GM12878 (cell line): ENCODE measurements around the gene GSTO1. TPM values are rescaled to one million over a fixed set of nuclear protein-coding genes. Genes with fewer than 3 reads are reported as not detected.

Experiments
- BHLHE40 ChIP-seq, 2 experiments: fragments of 450-650 bp in 1 of 2; IDR thresholded peaks; 2 replicates each; pipeline ENCODE4 v1.6.1; 2011 to 2017; ENCODE audit warnings: low read depth in 2 of 2, borderline replicate concordance in 1 of 2, improper control_type of control experiment in 1 of 2, low read length in 1 of 2, mild to moderate bottlenecking in 1 of 2
- DPF2 ChIP-seq: fragments of 450-650 bp; IDR thresholded peaks from 2 replicates; pipeline ENCODE4 v1.6.1; 2017; ENCODE audit warnings: mild to moderate bottlenecking
- EGR1 ChIP-seq, 2 experiments: IDR thresholded peaks; 1 replicate in 1 of 2; 2 replicates in 1 of 2; pipeline ENCODE4 v1.6.1; 2011 to 2012; ENCODE audit warnings: low read depth in 2 of 2, low read length in 2 of 2, borderline replicate concordance in 1 of 2, mild to moderate bottlenecking in 1 of 2, moderate library complexity in 1 of 2
- ESRRA ChIP-seq: IDR thresholded peaks from 2 replicates; pipeline ENCODE4 v1.6.1; 2012; ENCODE audit warnings: mild to moderate bottlenecking, low read length, improper control_type of control experiment
- FOS ChIP-seq: IDR thresholded peaks from 3 replicates; pipeline ENCODE4 v1.6.1; 2011; ENCODE audit warnings: borderline replicate concordance; ENCODE audit not compliant: insufficient read length; ENCODE audit errors: extremely low read depth
- FOXK2 ChIP-seq: fragments of 450-650 bp; IDR thresholded peaks from 2 replicates; pipeline ENCODE4 v1.6.1; 2017; ENCODE audit warnings: mild to moderate bottlenecking, moderate library complexity
- GATAD2B ChIP-seq: fragments of 450-650 bp; conservative IDR thresholded peaks from 2 replicates; pipeline ENCODE4 v1.6.1; 2017; ENCODE audit warnings: low read depth, mild to moderate bottlenecking, moderate library complexity
- LARP7 ChIP-seq: fragments of 450-650 bp; IDR thresholded peaks from 2 replicates; pipeline ENCODE4 v1.6.1; 2017; ENCODE audit warnings: mild to moderate bottlenecking
- MYB ChIP-seq: fragments of 150-350 bp; IDR thresholded peaks from 2 replicates; pipeline ENCODE4 v1.6.1; 2014; ENCODE audit warnings: mild to moderate bottlenecking, low read depth, low read length, borderline replicate concordance
- NFYA ChIP-seq: IDR thresholded peaks from 2 replicates; pipeline ENCODE4 v1.6.1; 2011; ENCODE audit warnings: low read depth, mild to moderate bottlenecking, low read length, improper control_type of control experiment, borderline replicate concordance
- NR2F1 ChIP-seq: fragments of 450-650 bp; conservative IDR thresholded peaks from 2 replicates; pipeline ENCODE4 v1.6.1; 2017; ENCODE audit warnings: mild to moderate bottlenecking
- POLR2A ChIP-seq: IDR thresholded peaks from 2 replicates; pipeline ENCODE4 v1.6.1; 2011; ENCODE audit warnings: low read depth, mild to moderate bottlenecking, low read length
- RB1 ChIP-seq: fragments of 450-650 bp; formaldehyde crosslinking; IDR thresholded peaks from 2 replicates; pipeline ENCODE4 v1.6.1; 2017; ENCODE audit warnings: mild to moderate bottlenecking, borderline replicate concordance
- RELA ChIP-seq: fragments of 450-650 bp; IDR thresholded peaks from 2 replicates; pipeline ENCODE4 v1.8.0; 2014; ENCODE audit warnings: borderline replicate concordance; ENCODE audit not compliant: partially characterized antibody
- SIN3A ChIP-seq: IDR thresholded peaks from 2 replicates; pipeline ENCODE4 v1.6.1; 2012; ENCODE audit warnings: low read depth, low read length, improper control_type of control experiment
- STAT1 ChIP-seq: fragments of 450-650 bp; conservative IDR thresholded peaks from 2 replicates; pipeline ENCODE4 v1.6.1; 2014; ENCODE audit warnings: antibody characterized with exemption, mild to moderate bottlenecking
- TARDBP ChIP-seq: IDR thresholded peaks from 2 replicates; pipeline ENCODE4 v1.6.1; 2016; ENCODE audit warnings: borderline replicate concordance
- TBL1XR1 ChIP-seq: IDR thresholded peaks from 2 replicates; pipeline ENCODE4 v1.6.1; 2012; ENCODE audit warnings: low read depth, low read length, improper control_type of control experiment
- WRNIP1 ChIP-seq: IDR thresholded peaks from 2 replicates; pipeline ENCODE4 v1.6.1; 2011; ENCODE audit warnings: low read depth, low read length, improper control_type of control experiment, borderline replicate concordance
- YY1 ChIP-seq: IDR thresholded peaks from 2 replicates; pipeline ENCODE4 v1.6.1; 2011; ENCODE audit warnings: low read depth, mild to moderate bottlenecking, low read length
- ZNF207 ChIP-seq: fragments of 450-650 bp; IDR thresholded peaks from 2 replicates; pipeline ENCODE4 v1.6.1; 2014; ENCODE audit warnings: antibody characterized with exemption, mild to moderate bottlenecking, borderline replicate concordance
- ZNF274 ChIP-seq: IDR thresholded peaks from one replicate; pipeline ENCODE4 v1.8.0; 2011; ENCODE audit not compliant: insufficient read length, insufficient read depth
- polyA plus RNA-seq, 11 experiments: library from polyadenylated mRNA; depleted of rRNA in 4 of 11; unstranded in 6 of 11; stranded (reverse) in 5 of 11; fragments of >200 nt; fragmentation: Nextera tagmentation in 4 of 11; fragmentation: Illumina TruSeq in 1 of 11; extraction: Ambion mirVana in 4 of 11; extraction: Trizol in 1 of 11; gene quantifications; 1 replicate in 1 of 11; 2 replicates in 10 of 11; pipeline versions ENCODE4 v1.2.1 to v1.2.3, GENCODE V29; 2011 to 2016; ENCODE audit warnings: inconsistent platforms in 2 of 11, missing spikeins in 2 of 11, low read depth in 1 of 11
- total RNA-seq, 4 experiments: library from RNA; depleted of rRNA in 3 of 4; stranded (reverse); fragments of >200 nt in 3 of 4; fragmentation: Illumina TruSeq in 1 of 4; extraction: Trizol in 1 of 4; gene quantifications; 2 replicates each; pipeline versions ENCODE4 v1.2.1 to v1.2.3, GENCODE V29; 2013 to 2021
- TF ChIP-seq, protein P1 (sequence below): fragments of 450-650 bp; IDR thresholded peaks from 2 replicates; pipeline ENCODE4 v1.6.1; 2014; ENCODE audit warnings: mild to moderate bottlenecking
- TF ChIP-seq, protein P2 (sequence below): fragments of 450-650 bp; IDR thresholded peaks from 2 replicates; pipeline ENCODE4 v1.6.1; 2017; ENCODE audit warnings: mild to moderate bottlenecking

GSTO1 gene
- total and polyA plus RNA-seq, 10 of the 15 experiments (the other 5 are each of a cell fraction or from before 2014, with no cell fraction given): 53.1 to 197 (median 112) TPM

DNA sequence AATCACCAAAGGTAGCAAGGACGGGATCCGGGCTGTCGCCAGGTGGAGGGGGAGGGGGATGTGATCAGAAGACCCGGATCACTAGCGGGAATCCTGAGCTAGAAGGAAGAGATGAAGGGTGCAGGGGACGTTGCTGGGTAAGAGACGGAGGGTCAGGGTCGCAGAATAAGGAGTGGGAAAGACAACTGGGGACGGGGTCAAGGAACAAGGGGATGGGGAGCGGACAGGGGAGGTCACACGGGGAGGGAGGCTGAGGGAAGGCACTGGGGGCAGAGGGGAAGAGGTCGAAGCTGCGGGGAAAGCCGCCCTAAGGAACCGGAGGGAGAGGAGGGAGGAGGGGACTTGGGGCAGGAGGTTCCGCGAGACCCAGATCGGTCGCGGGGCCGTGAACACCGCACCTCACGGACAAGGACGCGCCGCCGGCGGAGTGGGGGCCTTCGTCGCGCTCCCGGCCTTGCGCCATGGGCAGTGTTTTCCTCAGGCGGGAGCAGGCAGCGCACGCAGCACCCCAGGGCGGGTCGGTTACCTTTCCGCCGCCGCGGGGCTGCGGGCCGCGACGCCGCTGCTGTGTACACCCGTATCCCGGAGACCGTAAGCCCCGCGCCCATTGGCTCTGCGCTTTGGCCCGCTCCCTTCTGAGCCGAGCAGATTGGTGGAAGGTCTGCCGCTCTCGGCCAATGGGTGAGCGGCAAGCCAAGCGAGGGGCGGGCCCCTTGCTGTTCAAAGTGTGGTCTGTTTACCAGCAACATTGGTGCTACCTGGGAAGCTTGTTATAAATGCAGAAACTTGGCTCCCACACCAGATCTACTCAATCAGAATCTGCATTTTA is 22.7 kb upstream of the GSTO1 start, which contains the start of gene CFAP43 (continued):
- TF ChIP-seq TARDBP: no peak
- TF ChIP-seq, protein P1, sequence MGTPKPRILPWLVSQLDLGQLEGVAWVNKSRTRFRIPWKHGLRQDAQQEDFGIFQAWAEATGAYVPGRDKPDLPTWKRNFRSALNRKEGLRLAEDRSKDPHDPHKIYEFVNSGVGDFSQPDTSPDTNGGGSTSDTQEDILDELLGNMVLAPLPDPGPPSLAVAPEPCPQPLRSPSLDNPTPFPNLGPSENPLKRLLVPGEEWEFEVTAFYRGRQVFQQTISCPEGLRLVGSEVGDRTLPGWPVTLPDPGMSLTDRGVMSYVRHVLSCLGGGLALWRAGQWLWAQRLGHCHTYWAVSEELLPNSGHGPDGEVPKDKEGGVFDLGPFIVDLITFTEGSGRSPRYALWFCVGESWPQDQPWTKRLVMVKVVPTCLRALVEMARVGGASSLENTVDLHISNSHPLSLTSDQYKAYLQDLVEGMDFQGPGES: peak; percentile 90
- TF ChIP-seq NFYA: peak; percentile 40; the same call in 1 of the 2 replicates
- peak; percentile 40 for TF ChIP-seq RELA
- peak; percentile 58; the same call in 1 of the 2 replicates for TF ChIP-seq ZNF207
- no peak for TF ChIP-seq ESRRA
- TF ChIP-seq ZNF274: no peak
- TF ChIP-seq LARP7: peak; percentile 80; the same call in 1 of the 2 replicates
- peak; percentile 62; the same call in 1 of the 2 replicates for TF ChIP-seq GATAD2B
- TF ChIP-seq DPF2: 0 out of 2 replicates have a peak, but pooled peaks have one; percentile 38
- peak; percentile 92 for TF ChIP-seq SIN3A
- 0 out of 2 replicates have a peak, but pooled peaks have one; percentile 61 for TF ChIP-seq RB1
- TF ChIP-seq POLR2A: peak; percentile 39; the same call in 1 of the 2 replicates
- peak in 1 of 2 experiments; percentile 48; a peak in 1 of 4 replicates for TF ChIP-seq BHLHE40 (IDR thresholded peaks at IDR 0.05; ENCODE audit: borderline replicate concordance in 1 of 2, low read depth in 2 of 2, low read length in 1 of 2)
- peak; percentile 45; the same call in 1 of the 2 replicates for TF ChIP-seq FOXK2
- TF ChIP-seq NR2F1: 0 out of 2 replicates have a peak, but pooled peaks have one; percentile 21
- peak; percentile 60 for TF ChIP-seq FOS
- TF ChIP-seq, protein P2, sequence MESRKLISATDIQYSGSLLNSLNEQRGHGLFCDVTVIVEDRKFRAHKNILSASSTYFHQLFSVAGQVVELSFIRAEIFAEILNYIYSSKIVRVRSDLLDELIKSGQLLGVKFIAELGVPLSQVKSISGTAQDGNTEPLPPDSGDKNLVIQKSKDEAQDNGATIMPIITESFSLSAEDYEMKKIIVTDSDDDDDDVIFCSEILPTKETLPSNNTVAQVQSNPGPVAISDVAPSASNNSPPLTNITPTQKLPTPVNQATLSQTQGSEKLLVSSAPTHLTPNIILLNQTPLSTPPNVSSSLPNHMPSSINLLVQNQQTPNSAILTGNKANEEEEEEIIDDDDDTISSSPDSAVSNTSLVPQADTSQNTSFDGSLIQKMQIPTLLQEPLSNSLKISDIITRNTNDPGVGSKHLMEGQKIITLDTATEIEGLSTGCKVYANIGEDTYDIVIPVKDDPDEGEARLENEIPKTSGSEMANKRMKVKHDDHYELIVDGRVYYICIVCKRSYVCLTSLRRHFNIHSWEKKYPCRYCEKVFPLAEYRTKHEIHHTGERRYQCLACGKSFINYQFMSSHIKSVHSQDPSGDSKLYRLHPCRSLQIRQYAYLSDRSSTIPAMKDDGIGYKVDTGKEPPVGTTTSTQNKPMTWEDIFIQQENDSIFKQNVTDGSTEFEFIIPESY: no peak
- no peak for TF ChIP-seq TBL1XR1
- 0 out of 2 replicates have a peak, but pooled peaks have one; percentile 29 for TF ChIP-seq YY1
- no peak for TF ChIP-seq MYB
- TF ChIP-seq EGR1 (IDR thresholded peaks at IDR 0.05; ENCODE audit: borderline replicate concordance in 1 of 2, low read depth in 2 of 2, low read length in 2 of 2): no peak
- no peak for TF ChIP-seq STAT1
- TF ChIP-seq WRNIP1: no peak
